Measurements from ENCODE around the gene TRIM56. TPM values are rescaled to one million over a fixed set of nuclear protein-coding genes. Genes with fewer than 3 reads are reported as not detected.
"Not testable (repeated sequence)": the region's sequence is repeated elsewhere in the genome, so short reads cannot be mapped to it uniquely, and the experiment has no call there.

The TRIM56 gene
- 22.4 TPM for total RNA-seq (ENCODE audit: insufficient read depth, low replicate concordance)

GRCh38 chr7:101085162-101085964 lies at the start of gene TRIM56:
Gene TRIM56 (plus strand): TSS chr7:101085481. CDS start chr7:101087313, 1,832 bp downstream.
- peak; percentile 90 for DNase-seq (ENCODE audit: low spot score)

GRCh38 chr7:101035941-101036340 lies 49.3 kb upstream of the TRIM56 start:
- DNase-seq (ENCODE audit: low spot score), result no peak

GRCh38 chr7:101041283-101041682 lies 44.0 kb upstream of the TRIM56 start:
- DNase-seq (ENCODE audit: low spot score), result not testable (repeated sequence)

GRCh38 chr7:101058355-101058754 lies 26.9 kb upstream of the TRIM56 start:
- peak; percentile 55 for DNase-seq (ENCODE audit: low spot score)

- no peak for DNase-seq (ENCODE audit: low spot score)
These were observed 25.7 kb upstream of the TRIM56 start for GRCh38 chr7:101059620-101059942.

- no peak for DNase-seq (ENCODE audit: low spot score)
These were observed 24.3 kb upstream of the TRIM56 start for GRCh38 chr7:101060992-101061391.

- not testable (repeated sequence) for DNase-seq (ENCODE audit: low spot score)
These were observed 21.1 kb upstream of the TRIM56 start for GRCh38 chr7:101064176-101064550.

- not testable (repeated sequence) for DNase-seq (ENCODE audit: low spot score)
These were observed 20.1 kb upstream of the TRIM56 start for GRCh38 chr7:101065162-101065561.

GRCh38 chr7:101066141-101066832 lies 19.0 kb upstream of the TRIM56 start:
- DNase-seq (ENCODE audit: low spot score), result peak; percentile 76

- no peak for DNase-seq (ENCODE audit: low spot score)
These were observed 18.5 kb upstream of the TRIM56 start for GRCh38 chr7:101066833-101067177.

GRCh38 chr7:101068401-101068800 lies 16.9 kb upstream of the TRIM56 start:
- no peak for DNase-seq (ENCODE audit: low spot score)

- not testable (repeated sequence) for DNase-seq (ENCODE audit: low spot score)
These were observed 13.7 kb upstream of the TRIM56 start for GRCh38 chr7:101071362-101072104.

- no peak for DNase-seq (ENCODE audit: low spot score)
These were observed 9.6 kb upstream of the TRIM56 start for GRCh38 chr7:101075646-101076045.

- DNase-seq (ENCODE audit: low spot score), result not testable (repeated sequence)
These were observed 9.1 kb upstream of the TRIM56 start for GRCh38 chr7:101076183-101076582.

- DNase-seq (ENCODE audit: low spot score), result peak; percentile 72
These were observed 7.8 kb upstream of the TRIM56 start for GRCh38 chr7:101077303-101078086.

- DNase-seq (ENCODE audit: low spot score), result no peak
These were observed 3.8 kb upstream of the TRIM56 start for GRCh38 chr7:101081432-101081831.

GRCh38 chr7:101084865-101085161 lies 468 bp upstream of the TRIM56 start:
- DNase-seq (ENCODE audit: low spot score), result no peak

- no peak for DNase-seq (ENCODE audit: low spot score)
These were observed 2.2 kb downstream of the TRIM56 start for GRCh38 chr7:101087334-101088068.

GRCh38 chr7:101088069-101088425 lies 2.8 kb downstream of the TRIM56 start:
- no peak for DNase-seq (ENCODE audit: low spot score)

GRCh38 chr7:101088858-101089529 lies 3.7 kb downstream of the TRIM56 start:
- DNase-seq (ENCODE audit: low spot score), result no peak

- DNase-seq (ENCODE audit: low spot score), result no peak
These were observed 4.6 kb downstream of the TRIM56 start for GRCh38 chr7:101089876-101090275.
